Effector memory CD4-positive, alpha-beta T cell (primary cell): ENCODE results near the gene ACTR1B.
"Not testable (repeated sequence)": the region's sequence is repeated elsewhere in the genome, so short reads cannot be mapped to it uniquely, and the experiment has no call there.

Experiments
- DNase-seq, 3 donors: peaks; one replicate each; pipeline ENCODE4 v3.0.0-alpha.2; 2020
- H3K27ac ChIP-seq: 2 replicates; pipeline ENCODE4 v1.7.0; 2013; ENCODE audit warnings: mild to moderate bottlenecking, low read length, moderate library complexity; ENCODE audit not compliant: insufficient read depth, poor library complexity, severe bottlenecking
- H3K27me3 ChIP-seq: replicated peaks from 2 replicates; pipeline ENCODE4 v1.7.0; 2013; ENCODE audit warnings: mild to moderate bottlenecking, low read length; ENCODE audit not compliant: insufficient read depth, control insufficient read depth, poor library complexity, severe bottlenecking
- H3K36me3 ChIP-seq: 2 replicates; pipeline ENCODE4 v1.7.0; 2013; ENCODE audit warnings: mild to moderate bottlenecking, low read length, moderate library complexity; ENCODE audit not compliant: control insufficient read depth, insufficient read depth
- H3K4me1 ChIP-seq: 2 replicates; pipeline ENCODE4 v1.7.0; 2013; ENCODE audit warnings: low read length, mild to moderate bottlenecking; ENCODE audit not compliant: control insufficient read depth, insufficient read depth, poor library complexity, severe bottlenecking
- H3K4me3 ChIP-seq: 2 replicates; pipeline ENCODE4 v1.7.0; 2013; ENCODE audit warnings: low read length, low read depth, mild to moderate bottlenecking; ENCODE audit not compliant: insufficient read depth, poor library complexity, severe bottlenecking
- H3K9me3 ChIP-seq: 2 replicates; pipeline ENCODE4 v1.7.0; 2013; ENCODE audit warnings: mild to moderate bottlenecking, low read length, moderate library complexity; ENCODE audit not compliant: control insufficient read depth

Gene ACTR1B

GRCh38 chr2:97651114-97651513 is 12.7 kb downstream of the ACTR1B start:
- DNase-seq, result no peak
- Histone ChIP-seq H3K4me1 (peaks cover 9% of the 10 kb centered on the region), H3K27ac (no peak overlapping the region), H3K27me3 (no peaks in the 10 kb centered on the region), H3K4me3 (no peak overlapping the region), H3K36me3 (peaks cover 24% of the 10 kb centered on the region), H3K9me3 (no peaks in the 10 kb centered on the region)

GRCh38 chr2:97646977-97647376 is 16.9 kb downstream of the ACTR1B start:
- Histone ChIP-seq H3K4me1 (peaks cover 15% of the 10 kb centered on the region), H3K27ac (peak overlapping the region; percentile 14), H3K27me3 (no peaks in the 10 kb centered on the region), H3K9me3 (no peaks in the 10 kb centered on the region), H3K36me3 (peaks cover 22% of the 10 kb centered on the region), H3K4me3 (peak overlapping the region; percentile 81)
- DNase-seq, result no peak

GRCh38 chr2:97645695-97646629 is 17.9 kb downstream of the ACTR1B start, which contains the start of gene COX5B:
Gene COX5B, plus strand, starts transcription at chr2:97646062. Its CDS starts 25 bp downstream, at chr2:97646087.
- H3K36me3 ChIP-seq, result peaks cover 22% of the 10 kb centered on the region
- H3K4me1 ChIP-seq, result peaks cover 15% of the 10 kb centered on the region
- peak within 1 kb of the TSS; percentile 85 for H3K27ac ChIP-seq
- peak; percentile 97 to 98 (median 98) for DNase-seq
- H3K9me3 ChIP-seq, result no peaks in the 10 kb centered on the region
- H3K27me3 ChIP-seq, result no peaks in the 10 kb centered on the region
- peak within 1 kb of the TSS; percentile 81 for H3K4me3 ChIP-seq

- H3K9me3 ChIP-seq, result no peaks in the 10 kb centered on the region
- peak overlapping the region; percentile 85 for H3K27ac ChIP-seq
- peaks cover 15% of the 10 kb centered on the region for H3K4me1 ChIP-seq
- no peak for DNase-seq
- H3K27me3 ChIP-seq, result no peaks in the 10 kb centered on the region
- peak overlapping the region; percentile 81 for H3K4me3 ChIP-seq
- H3K36me3 ChIP-seq, result peaks cover 22% of the 10 kb centered on the region
Measured at GRCh38 chr2:97645112-97645694, 18.6 kb downstream of the ACTR1B start.

- peaks cover 20% of the 10 kb centered on the region for H3K36me3 ChIP-seq
- DNase-seq, result no peak
- no peaks in the 10 kb centered on the region for H3K9me3 ChIP-seq
- H3K27me3 ChIP-seq, result no peaks in the 10 kb centered on the region
- H3K27ac ChIP-seq, result no peak overlapping the region
- H3K4me3 ChIP-seq, result no peak overlapping the region
- H3K4me1 ChIP-seq, result peaks cover 15% of the 10 kb centered on the region
Measured at GRCh38 chr2:97644023-97644717, 19.7 kb downstream of the ACTR1B start.

GRCh38 chr2:97626049-97626430 is 37.8 kb downstream of the ACTR1B start:
- not testable (repeated sequence) for H3K9me3 ChIP-seq, H3K4me3 ChIP-seq, H3K27ac ChIP-seq, DNase-seq, H3K4me1 ChIP-seq, H3K36me3 ChIP-seq, H3K27me3 ChIP-seq

- not testable (repeated sequence) for H3K4me1 ChIP-seq, H3K27me3 ChIP-seq, H3K36me3 ChIP-seq, H3K4me3 ChIP-seq, H3K9me3 ChIP-seq, DNase-seq, H3K27ac ChIP-seq
Measured at GRCh38 chr2:97625354-97626048, 38.3 kb downstream of the ACTR1B start.

GRCh38 chr2:97622976-97623375 is 40.9 kb downstream of the ACTR1B start:
- not testable (repeated sequence) for H3K27ac ChIP-seq, H3K36me3 ChIP-seq, H3K27me3 ChIP-seq, H3K9me3 ChIP-seq, H3K4me1 ChIP-seq, DNase-seq, H3K4me3 ChIP-seq

GRCh38 chr2:97620492-97620891 is 43.4 kb downstream of the ACTR1B start:
- not testable (repeated sequence) for H3K36me3 ChIP-seq, H3K9me3 ChIP-seq, H3K4me3 ChIP-seq, H3K27ac ChIP-seq, H3K4me1 ChIP-seq, DNase-seq, H3K27me3 ChIP-seq
